Fibroblast of lung (primary cell): ENCODE data around the gene PCDHGB2.

Source experiments
- EZH2 ChIP-seq: IDR thresholded peaks from 2 replicates; pipeline ENCODE4 v1.5.1; 2012; ENCODE audit warnings: low read length, control low read depth, mild to moderate bottlenecking; ENCODE audit errors: missing control alignments
- TF ChIP-seq, protein P1 (sequence below), 2 donors: IDR thresholded peaks in 1 of 2; conservative IDR thresholded peaks in 1 of 2; 1 replicate in 1 of 2; 2 replicates in 1 of 2; pipeline ENCODE4 v1.5.1; 2011 to 2012; ENCODE audit warnings: low read length in 2 of 2, control low read depth in 1 of 2, inconsistent platforms in 1 of 2, low read depth in 1 of 2, mild to moderate bottlenecking in 1 of 2

- TF ChIP-seq, protein P1, sequence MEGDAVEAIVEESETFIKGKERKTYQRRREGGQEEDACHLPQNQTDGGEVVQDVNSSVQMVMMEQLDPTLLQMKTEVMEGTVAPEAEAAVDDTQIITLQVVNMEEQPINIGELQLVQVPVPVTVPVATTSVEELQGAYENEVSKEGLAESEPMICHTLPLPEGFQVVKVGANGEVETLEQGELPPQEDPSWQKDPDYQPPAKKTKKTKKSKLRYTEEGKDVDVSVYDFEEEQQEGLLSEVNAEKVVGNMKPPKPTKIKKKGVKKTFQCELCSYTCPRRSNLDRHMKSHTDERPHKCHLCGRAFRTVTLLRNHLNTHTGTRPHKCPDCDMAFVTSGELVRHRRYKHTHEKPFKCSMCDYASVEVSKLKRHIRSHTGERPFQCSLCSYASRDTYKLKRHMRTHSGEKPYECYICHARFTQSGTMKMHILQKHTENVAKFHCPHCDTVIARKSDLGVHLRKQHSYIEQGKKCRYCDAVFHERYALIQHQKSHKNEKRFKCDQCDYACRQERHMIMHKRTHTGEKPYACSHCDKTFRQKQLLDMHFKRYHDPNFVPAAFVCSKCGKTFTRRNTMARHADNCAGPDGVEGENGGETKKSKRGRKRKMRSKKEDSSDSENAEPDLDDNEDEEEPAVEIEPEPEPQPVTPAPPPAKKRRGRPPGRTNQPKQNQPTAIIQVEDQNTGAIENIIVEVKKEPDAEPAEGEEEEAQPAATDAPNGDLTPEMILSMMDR (conservative IDR thresholded peaks at IDR 0.05 in 1 of 2, IDR thresholded peaks at IDR 0.05 in 1 of 2; ENCODE audit: low read depth in 1 of 2, low read length in 2 of 2) = no peak
- no peak for TF ChIP-seq EZH2
These were observed 23.6 kb downstream of the PCDHGB2 start for GRCh38 chr5:141383345-141383744.
